ENCODE measurements around the gene CAND2.

The CAND2 gene

DNA sequence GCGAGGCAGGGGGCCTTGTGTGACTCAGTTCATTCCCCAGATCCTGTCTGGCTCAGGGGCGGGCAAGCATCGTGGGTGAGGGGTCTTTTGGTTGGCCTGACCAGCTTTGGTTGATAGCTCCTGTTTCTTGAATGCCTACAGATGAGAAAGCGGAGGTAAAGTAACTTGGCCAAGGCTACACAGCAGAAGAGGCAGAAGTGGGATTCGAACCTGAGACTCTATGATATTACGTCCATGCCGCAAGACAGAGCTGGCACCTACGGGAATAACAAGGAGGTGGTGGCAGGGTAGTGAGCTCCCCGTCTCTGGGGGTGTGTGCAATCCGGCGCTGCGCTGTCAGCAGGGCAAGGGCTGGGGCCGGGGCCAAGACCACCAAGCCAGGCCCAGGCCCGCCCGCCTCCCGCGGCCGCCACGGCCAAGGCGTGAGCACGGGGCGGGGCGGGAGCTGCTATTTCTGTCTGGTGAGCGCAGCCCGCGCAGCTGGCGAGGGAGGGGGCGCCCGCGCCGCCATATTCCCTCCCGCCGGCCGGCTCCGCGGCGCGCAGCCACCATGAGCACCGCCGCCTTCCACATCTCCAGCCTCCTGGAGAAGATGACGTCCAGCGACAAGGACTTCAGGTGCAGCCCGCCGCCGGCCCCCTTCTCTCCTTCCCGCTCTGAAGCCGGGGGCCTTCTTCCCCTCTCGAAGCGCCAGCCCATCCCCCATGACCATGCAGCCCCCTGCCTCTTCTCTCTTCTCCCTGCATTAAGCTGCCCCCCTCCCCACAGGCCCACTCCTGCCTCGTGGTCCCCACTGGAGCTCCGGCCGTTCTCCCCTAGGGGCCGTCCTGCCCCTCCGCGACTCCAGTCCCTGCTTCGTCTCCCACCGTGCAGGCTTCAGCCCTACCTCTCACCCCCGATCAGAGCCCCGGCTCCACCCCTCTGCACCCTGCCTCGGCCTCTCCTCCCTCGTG, at the start of gene CAND2:
Gene CAND2 (plus strand): TSS at position 510 of the 953 bp plus-strand sequence. CDS start 41 bp downstream, at position 551.
- H3K4me1 Mint-ChIP-seq = peaks cover 5% of the 10 kb centered on the region
- ATAC-seq (peak; percentile 74), DNase-seq (ENCODE audit: low spot score in 2 of 2) (no peak)
- no peaks in the 10 kb centered on the region for H3K9me3 Mint-ChIP-seq
- no peaks in the 10 kb centered on the region for H3K36me3 Mint-ChIP-seq
- H3K4me3 Mint-ChIP-seq = peak within 1 kb of the TSS; percentile 67
- H3K27ac Mint-ChIP-seq = peak within 1 kb of the TSS; percentile 37

DNA sequence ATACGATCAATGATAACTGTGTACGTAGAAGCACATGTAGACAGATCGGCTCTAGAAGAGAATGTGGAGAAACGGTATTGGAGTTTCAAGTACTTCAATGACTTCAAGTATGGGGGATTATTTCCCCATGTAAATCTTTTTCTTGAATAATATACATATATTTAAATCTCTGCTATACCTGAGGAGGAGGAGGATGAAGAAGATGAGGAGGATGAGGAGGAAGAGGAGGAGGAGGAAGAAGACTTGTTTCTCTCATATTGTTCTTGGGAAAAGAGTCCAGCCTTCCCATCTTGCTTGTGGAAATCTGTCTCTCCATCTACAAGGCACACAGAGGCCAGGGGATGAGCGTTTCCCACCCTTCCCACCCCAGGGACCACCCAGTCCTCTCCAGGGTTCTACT, 48.0 kb upstream of the CAND2 start:
- Mint-ChIP-seq H3K9me3 (no peaks in the 10 kb centered on the region), H3K27ac (no peak overlapping the region), H3K36me3 (no peaks in the 10 kb centered on the region), H3K4me3 (no peak overlapping the region), H3K4me1 (peaks cover 9% of the 10 kb centered on the region)
- no peak for DNase-seq (ENCODE audit: low spot score in 2 of 2)
- ATAC-seq = no peak

GRCh38 chr3:12750223-12750622, 46.3 kb upstream of the CAND2 start:
- DNase-seq (ENCODE audit: low spot score in 2 of 2) (no peak), ATAC-seq (no peak)
- no peak overlapping the region for H3K4me3 Mint-ChIP-seq
- peaks cover 9% of the 10 kb centered on the region for H3K4me1 Mint-ChIP-seq
- H3K27ac Mint-ChIP-seq = no peak overlapping the region
- H3K36me3 Mint-ChIP-seq = no peaks in the 10 kb centered on the region
- H3K9me3 Mint-ChIP-seq = no peaks in the 10 kb centered on the region

DNA sequence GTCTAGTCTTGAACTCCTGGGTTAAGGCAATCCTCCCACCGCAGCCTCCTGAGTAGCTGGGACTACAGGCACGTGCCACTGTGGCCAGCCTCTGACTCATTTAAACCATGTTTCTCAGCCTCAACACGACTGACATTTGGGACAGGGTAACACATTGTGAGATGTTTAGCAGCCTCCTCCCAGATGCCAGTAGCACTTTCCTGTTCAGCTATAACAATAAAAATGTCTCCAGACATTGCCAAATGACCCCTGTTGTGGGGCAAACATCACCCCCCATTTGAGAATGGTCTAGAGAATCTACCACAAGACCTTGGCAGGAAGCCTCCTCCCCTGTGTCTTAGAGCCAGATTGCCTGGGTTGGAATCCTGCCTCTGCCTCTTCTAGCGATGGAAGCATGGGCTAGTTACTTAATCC, 45.8 kb upstream of the CAND2 start:
- Mint-ChIP-seq H3K4me1 (peaks cover 9% of the 10 kb centered on the region), H3K9me3 (no peaks in the 10 kb centered on the region), H3K4me3 (no peak overlapping the region), H3K36me3 (no peaks in the 10 kb centered on the region), H3K27ac (no peak overlapping the region)
- peak; percentile 7 to 53 for DNase-seq (ENCODE audit: low spot score in 2 of 2)
- peak; percentile 93 for ATAC-seq

GRCh38 chr3:12751571-12751970, 44.9 kb upstream of the CAND2 start:
- Mint-ChIP-seq H3K4me3 (no peak overlapping the region), H3K36me3 (no peaks in the 10 kb centered on the region), H3K27ac (no peak overlapping the region), H3K9me3 (no peaks in the 10 kb centered on the region), H3K4me1 (peaks cover 9% of the 10 kb centered on the region)
- ATAC-seq (no peak), DNase-seq (ENCODE audit: low spot score in 2 of 2) (no peak)

- Mint-ChIP-seq H3K9me3 (no peaks in the 10 kb centered on the region), H3K36me3 (no peaks in the 10 kb centered on the region), H3K4me1 (peaks cover 9% of the 10 kb centered on the region), H3K27ac (no peak overlapping the region), H3K4me3 (no peak overlapping the region)
- no peak for DNase-seq (ENCODE audit: low spot score in 2 of 2)
- no peak for ATAC-seq
Observed at GRCh38 chr3:12752102-12752501, 44.4 kb upstream of the CAND2 start.

DNA sequence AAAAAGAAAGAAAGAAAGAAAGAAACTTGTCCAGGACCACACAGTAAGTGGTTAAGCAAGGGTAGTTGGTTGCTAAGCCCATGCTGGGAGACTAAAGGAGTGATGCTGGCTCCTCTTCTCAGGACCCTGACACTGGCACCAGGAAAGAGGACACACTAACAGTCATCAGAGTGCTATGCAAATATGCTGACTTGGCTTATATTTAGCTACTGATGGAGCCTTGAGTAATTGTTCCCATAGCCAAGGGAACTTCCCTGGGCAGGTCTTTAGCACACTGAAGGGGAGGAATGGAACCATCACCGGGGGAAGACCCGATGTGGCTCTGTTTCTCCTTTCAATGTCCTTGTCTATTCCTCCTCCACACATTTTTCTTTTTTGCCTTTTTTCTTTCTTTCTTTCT, 43.7 kb upstream of the CAND2 start:
- no peak for DNase-seq (ENCODE audit: low spot score in 2 of 2)
- peaks cover 9% of the 10 kb centered on the region for H3K4me1 Mint-ChIP-seq
- no peak for ATAC-seq
- H3K4me3 Mint-ChIP-seq = no peak overlapping the region
- no peaks in the 10 kb centered on the region for H3K9me3 Mint-ChIP-seq
- H3K36me3 Mint-ChIP-seq = no peaks in the 10 kb centered on the region
- H3K27ac Mint-ChIP-seq = no peak overlapping the region

GRCh38 chr3:12753275-12754028, 43.0 kb upstream of the CAND2 start:
- no peak overlapping the region for H3K27ac Mint-ChIP-seq
- H3K4me1 Mint-ChIP-seq = peaks cover 9% of the 10 kb centered on the region
- no peak overlapping the region for H3K4me3 Mint-ChIP-seq
- no peaks in the 10 kb centered on the region for H3K9me3 Mint-ChIP-seq
- no peak for DNase-seq (ENCODE audit: low spot score in 2 of 2)
- H3K36me3 Mint-ChIP-seq = no peaks in the 10 kb centered on the region
- no peak for ATAC-seq

GRCh38 chr3:12754313-12754712, 42.2 kb upstream of the CAND2 start:
- H3K4me1 Mint-ChIP-seq = peaks cover 9% of the 10 kb centered on the region
- H3K27ac Mint-ChIP-seq = no peak overlapping the region
- no peak overlapping the region for H3K4me3 Mint-ChIP-seq
- no peaks in the 10 kb centered on the region for H3K9me3 Mint-ChIP-seq
- H3K36me3 Mint-ChIP-seq = no peaks in the 10 kb centered on the region
- ATAC-seq (no peak), DNase-seq (ENCODE audit: low spot score in 2 of 2) (no peak)

DNA sequence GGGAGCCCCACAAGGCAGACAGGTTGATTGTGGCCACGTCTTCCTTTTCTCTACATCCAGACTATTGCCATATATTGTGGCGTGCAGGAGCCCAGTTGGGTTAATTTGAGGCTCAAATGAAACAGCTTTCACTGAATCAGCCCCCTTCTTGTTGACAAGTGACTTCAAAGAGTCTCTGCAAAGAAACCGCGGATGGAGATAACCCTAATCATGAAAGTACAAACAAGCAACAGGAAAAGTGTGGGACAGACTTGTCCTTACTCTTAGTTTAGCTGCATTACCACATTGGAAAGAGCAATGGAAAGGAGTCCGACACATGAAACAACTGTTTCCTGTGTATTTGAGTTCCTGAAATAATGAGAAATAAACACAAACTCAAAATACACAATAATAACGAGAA, 40.7 kb upstream of the CAND2 start:
- DNase-seq (ENCODE audit: low spot score in 2 of 2) = no peak

GRCh38 chr3:12756175-12756574, 40.3 kb upstream of the CAND2 start:
- Mint-ChIP-seq H3K9me3 (no peaks in the 10 kb centered on the region), H3K36me3 (no peaks in the 10 kb centered on the region), H3K27ac (no peak overlapping the region), H3K4me1 (no peaks in the 10 kb centered on the region), H3K4me3 (no peak overlapping the region)
- ATAC-seq = no peak
- no peak for DNase-seq (ENCODE audit: low spot score in 2 of 2)

More for the DNA sequence above, 40.7 kb upstream of the CAND2 start:
- no peak overlapping the region for H3K4me3 Mint-ChIP-seq
- H3K4me1 Mint-ChIP-seq = peaks cover 4% of the 10 kb centered on the region
- no peak overlapping the region for H3K27ac Mint-ChIP-seq
- no peaks in the 10 kb centered on the region for H3K36me3 Mint-ChIP-seq
- ATAC-seq = no peak
- H3K9me3 Mint-ChIP-seq = no peaks in the 10 kb centered on the region

DNA sequence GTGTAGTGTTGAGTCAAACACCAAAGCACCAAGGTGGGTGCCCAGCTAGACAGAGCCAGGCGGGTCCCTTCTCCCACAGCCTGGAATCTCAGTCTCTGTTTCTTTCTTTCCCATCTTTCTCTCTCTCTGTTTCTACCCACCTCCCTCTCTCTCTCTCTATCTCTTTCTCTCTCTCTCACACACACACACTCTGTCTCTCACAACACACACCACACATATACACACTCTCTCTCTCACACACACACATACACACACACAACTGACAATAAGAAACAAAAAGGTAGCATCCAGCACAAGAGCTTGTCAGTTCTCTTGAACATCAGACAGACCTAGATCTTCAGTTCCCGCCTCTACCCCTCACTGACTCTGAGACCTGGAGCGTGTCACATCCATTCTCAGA, 39.8 kb upstream of the CAND2 start:
- no peak overlapping the region for H3K27ac Mint-ChIP-seq
- ATAC-seq (no peak), DNase-seq (ENCODE audit: low spot score in 2 of 2) (no peak)
- H3K9me3 Mint-ChIP-seq = no peaks in the 10 kb centered on the region
- no peaks in the 10 kb centered on the region for H3K36me3 Mint-ChIP-seq
- no peaks in the 10 kb centered on the region for H3K4me1 Mint-ChIP-seq
- H3K4me3 Mint-ChIP-seq = no peak overlapping the region

- no peaks in the 10 kb centered on the region for H3K9me3 Mint-ChIP-seq
- DNase-seq (ENCODE audit: low spot score in 2 of 2) = no peak
- no peak for ATAC-seq
- H3K36me3 Mint-ChIP-seq = no peaks in the 10 kb centered on the region
- no peak overlapping the region for H3K4me3 Mint-ChIP-seq
- peak overlapping the region; percentile 61 for H3K27ac Mint-ChIP-seq
- peaks cover 3% of the 10 kb centered on the region for H3K4me1 Mint-ChIP-seq
Observed at GRCh38 chr3:12758025-12758781, 38.3 kb upstream of the CAND2 start.

DNA sequence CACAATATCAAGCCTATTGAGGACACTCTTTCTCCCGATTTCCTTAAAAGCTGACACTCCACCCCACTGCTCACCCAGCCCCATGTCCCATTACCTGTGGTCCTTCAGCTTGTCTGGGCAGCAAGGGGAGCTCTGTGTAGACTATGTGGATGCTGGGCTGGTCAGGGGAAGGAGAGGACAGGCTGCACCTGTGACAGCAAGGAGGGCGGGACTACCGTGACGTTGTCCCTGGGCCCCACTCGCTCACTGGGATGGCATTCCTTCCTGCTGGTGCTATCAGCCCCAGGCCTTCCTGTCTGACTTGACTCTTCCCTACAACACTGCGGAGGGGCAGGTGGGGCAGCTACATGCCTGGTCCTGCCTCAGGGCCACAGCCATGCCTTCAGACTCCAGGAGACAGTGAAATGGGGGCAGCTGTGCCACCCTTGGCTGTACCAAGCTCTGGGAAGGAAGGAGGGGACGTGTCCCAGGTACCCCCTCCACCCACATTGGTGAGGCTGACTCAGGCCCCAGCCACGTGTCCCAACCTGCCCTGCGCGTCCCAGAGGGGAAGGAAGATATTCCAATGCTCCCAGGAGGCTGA, 37.3 kb upstream of the CAND2 start, which contains the start of gene TMEM40:
Gene TMEM40 (minus strand): TSS at position 163 of the 583 bp plus-strand sequence. CDS start 9,427 bp downstream, outside the sequence.
- Mint-ChIP-seq H3K27ac (peak within 1 kb of the TSS; percentile 61), H3K4me3 (no peak within 1 kb of the TSS), H3K9me3 (no peaks in the 10 kb centered on the region), H3K36me3 (no peaks in the 10 kb centered on the region), H3K4me1 (peaks cover 6% of the 10 kb centered on the region)
- DNase-seq (ENCODE audit: low spot score in 2 of 2) (no peak), ATAC-seq (no peak)
